ENCODE results near the gene URM1. TPM values are rescaled to one million over a fixed set of nuclear protein-coding genes. Genes with fewer than 3 reads are reported as not detected.

The URM1 gene
- total RNA-seq, 1 donor from 2014 or later, result 52.9 TPM

DNA sequence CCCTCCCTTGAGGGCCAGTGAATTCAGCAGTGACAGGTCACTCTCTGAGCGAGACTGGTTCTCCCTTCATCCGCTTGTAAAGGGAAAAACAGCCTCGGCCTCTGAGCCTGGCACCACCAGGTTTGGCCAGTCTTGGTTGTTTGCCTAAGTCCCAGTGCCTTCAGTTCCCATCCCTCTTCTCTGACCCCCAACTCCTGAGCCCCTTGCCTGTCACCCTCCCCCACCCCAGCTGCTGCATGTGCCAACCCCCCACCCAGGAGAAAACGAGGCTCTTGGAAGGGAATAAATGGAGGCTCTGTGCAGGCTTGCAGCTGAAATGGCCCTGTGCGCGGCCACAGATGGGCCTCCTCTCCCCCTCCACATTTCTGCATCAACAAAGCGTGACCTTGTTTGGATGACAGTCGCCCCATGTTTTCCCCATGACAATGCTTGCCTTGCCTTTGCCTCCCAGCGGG lies 3.1 kb downstream of the URM1 start:
- intact Hi-C loops (cut with DNase I), result loop anchor here (5.0 kb wide), 1 partner anchor 33 kb away; no protein-coding TSS in a partner anchor
- DNase-seq (ENCODE audit: missing footprints) (no peak), ATAC-seq (no peak)

DNA sequence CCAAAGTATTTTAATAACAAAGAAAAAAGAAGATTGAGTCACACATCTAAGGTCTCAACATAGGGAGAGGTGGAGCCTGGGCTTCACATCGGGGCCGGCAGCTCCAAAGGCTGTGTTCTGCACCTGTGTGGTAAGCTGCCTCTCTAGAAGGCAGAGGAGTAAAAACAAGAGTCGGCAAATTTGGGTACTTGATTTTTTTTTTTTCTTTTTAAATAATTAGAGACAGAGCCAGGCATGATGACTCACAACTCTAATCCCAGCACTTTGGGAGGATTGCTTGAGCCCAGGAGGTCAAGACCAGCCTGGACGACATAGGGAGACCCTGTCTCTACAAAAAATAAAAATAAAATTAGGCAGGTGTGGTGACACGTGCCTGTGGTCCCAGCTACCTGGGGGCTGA lies 4.7 kb downstream of the URM1 start:
- DNase-seq (ENCODE audit: missing footprints), result no peak
- no peak for ATAC-seq
- intact Hi-C loops (cut with DNase I), result no loop called here

DNA sequence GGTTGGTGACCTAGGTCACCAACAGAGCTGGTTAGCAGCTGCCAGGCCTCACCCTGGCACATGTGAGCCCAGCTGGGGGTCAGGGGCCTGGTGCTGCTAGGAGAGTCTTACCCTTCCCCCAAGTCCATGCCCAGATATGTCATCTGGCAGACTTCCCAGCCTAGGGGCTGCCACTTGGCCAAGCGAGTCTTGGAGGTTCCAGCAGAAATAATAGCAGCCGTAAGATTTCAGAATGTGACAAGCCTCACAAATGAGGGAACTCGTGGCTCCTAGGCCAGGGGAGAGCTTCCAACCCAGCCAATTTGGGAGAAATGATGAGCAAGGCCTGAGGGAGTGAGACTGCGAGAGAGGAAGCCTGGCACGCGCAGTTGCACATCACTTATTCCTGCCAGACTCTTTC lies 11.1 kb downstream of the URM1 start:
- intact Hi-C loops (cut with DNase I), result no loop called here
- no peak for ATAC-seq
- DNase-seq (ENCODE audit: missing footprints), result no peak

DNA sequence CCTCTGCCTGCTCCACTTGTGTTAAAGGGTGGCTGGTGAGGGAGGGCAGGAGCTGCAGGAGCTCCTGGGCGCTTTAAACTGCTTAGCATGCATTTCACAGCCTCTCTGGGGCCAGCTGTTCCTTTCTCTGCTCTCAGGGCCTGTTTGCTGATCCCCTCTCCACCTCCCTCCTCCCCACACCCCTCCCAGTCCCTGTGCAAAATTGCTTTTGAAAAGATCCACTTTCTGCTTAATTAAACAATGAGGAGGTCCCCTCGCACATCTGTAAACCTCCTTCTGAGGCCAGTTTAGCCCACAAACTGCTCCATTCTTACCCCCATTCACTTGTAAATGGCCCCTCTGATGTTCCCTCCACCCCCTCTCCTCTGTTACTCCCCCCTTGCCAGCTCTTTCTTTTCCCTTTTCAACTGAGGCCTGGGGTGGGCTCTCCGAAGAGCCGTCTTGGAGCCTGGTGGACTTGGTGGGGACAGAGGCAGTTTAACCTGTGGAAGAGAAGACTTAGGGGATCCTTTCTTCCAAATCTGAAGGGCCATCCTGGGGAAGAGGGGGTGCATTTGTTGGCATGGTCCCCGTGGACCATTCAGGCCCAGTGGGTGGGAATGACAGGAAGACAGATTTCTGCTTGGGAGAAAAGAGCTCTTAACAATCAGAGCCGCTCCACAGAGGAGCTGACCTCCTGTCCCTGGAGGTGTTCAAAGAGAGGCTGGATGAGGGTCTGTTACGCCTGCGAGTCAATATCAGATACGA lies 12.0 kb downstream of the URM1 start:
- no peak for ATAC-seq
- DNase-seq (ENCODE audit: missing footprints), result no peak
- intact Hi-C loops (cut with DNase I), result no loop called here

DNA sequence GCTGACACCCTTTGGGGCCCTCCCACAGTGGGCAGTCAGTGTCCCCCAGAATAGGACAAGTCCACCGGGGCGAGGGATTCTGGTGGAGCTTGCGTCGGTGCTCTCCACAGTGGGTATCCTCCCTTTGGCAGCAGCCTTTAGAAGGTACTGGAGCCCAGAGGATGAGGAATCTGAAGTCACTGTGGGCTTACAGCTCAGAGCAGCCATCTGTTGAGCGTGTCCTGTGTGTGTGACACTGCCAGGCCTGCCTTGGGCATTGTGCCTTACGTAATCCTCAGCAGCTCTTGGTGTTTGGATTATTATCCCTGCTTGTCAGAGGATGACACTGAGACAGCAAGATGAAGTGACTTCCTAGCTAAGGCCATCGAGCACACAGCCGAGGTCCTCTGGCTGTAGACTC lies 12.6 kb downstream of the URM1 start:
- DNase-seq (ENCODE audit: missing footprints) (no peak), ATAC-seq (no peak)
- intact Hi-C loops (cut with DNase I), result no loop called here

DNA sequence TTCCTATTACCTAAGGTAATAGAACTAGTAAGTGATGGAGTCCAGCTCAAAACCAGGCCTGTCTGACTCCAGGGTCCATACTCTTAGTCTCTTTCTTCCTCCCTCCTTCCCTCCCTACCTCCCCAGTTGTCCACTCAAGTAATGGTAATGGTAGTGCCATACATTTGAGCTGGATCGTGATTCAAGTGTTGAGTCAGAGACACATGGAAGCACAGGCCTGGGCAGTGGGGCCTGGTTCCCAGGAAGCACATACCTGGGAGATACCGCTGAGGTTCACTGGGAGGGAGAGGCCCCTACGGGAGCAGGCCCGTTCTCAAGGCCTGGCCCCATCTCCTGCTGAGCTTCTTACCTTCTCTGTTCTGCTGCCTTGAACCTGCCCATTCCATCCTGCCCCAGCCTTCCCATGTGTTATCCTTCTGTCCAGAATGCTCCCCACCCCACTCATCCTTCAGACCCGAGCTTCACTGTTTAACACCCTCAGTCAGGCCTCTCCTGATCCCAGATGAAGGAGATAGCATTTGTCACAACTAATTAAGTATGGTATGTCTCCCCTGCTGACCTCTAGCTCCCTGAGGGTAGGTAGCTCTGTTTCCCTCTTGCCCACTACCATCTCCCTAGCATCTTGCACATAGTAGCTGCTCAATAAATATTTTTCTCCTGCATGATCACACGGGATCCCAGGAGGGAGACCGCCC lies 13.8 kb downstream of the URM1 start:
- ATAC-seq, result no peak

DNA sequence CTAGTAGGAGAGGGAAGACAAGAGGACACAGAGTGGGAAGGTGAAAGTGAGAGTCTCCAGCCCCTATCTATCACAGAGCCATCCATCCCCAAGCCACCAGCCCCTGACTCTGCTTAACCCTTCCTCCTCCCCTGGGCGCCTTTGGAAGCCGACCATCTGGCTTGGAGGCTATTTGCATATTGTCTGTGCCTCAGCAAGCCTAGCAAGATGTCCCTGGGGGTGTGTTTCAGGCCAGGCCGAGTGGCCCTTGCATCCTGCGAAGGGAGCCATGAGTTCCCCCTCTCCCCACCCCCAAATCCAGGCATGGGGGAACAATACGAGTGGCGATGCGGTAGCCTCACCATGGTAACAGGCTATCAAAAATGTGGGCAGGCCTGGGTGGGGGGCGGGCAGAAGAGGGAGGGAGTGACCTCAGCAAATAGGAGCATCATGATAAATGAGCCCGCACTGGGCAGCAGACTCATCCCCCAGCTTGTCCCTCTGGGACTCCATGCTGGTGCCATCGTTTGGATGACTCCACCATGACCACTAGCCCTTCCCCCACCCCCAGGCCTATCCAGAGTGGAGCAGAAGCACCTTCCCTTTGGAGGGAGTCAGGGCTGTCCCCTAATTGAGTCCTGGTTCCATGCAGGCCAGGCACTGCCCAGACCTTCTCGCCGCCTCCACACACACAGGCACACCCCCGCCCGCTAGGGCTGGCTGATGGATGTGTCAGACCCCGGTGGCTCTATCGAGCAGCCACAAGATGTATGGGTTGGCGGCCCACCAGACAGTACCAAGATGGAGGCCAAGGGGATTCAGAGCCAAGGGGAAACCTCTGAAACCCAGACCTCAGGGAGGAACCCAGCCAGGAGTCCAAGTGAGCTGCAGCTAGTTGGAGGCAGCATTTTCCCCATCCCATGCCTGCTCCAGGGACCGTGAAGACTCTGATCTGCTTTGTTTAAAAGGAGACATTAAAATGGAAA lies 14.6 kb downstream of the URM1 start:
- ATAC-seq, result no peak
- no peak for DNase-seq (ENCODE audit: missing footprints)
- intact Hi-C loops (cut with DNase I), result no loop called here

More for the DNA sequence above, 13.8 kb downstream of the URM1 start:
- intact Hi-C loops (cut with DNase I), result no loop called here
- no peak for DNase-seq (ENCODE audit: missing footprints)

DNA sequence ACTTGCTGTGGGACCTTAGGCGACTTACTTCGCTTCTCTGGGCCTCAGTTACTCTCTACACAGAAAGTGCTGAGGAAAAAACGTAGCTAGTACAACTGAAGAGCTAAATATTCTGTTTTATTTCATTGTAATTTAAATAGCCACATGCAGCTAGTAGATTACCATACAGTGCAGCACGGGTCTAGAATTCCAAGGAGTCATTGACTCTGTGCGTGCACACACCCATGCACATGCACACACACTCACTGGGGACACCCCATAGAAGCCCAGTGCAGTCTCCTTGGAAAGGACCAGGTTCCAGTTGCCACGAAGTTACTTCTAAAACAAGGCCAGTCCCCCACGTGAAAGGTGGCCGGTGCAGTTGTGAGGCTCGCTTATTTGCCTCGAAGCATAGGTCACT lies 17.0 kb downstream of the URM1 start:
- intact Hi-C loops (cut with DNase I), result no loop called here
- DNase-seq (ENCODE audit: missing footprints), result no peak
- ATAC-seq, result no peak

DNA sequence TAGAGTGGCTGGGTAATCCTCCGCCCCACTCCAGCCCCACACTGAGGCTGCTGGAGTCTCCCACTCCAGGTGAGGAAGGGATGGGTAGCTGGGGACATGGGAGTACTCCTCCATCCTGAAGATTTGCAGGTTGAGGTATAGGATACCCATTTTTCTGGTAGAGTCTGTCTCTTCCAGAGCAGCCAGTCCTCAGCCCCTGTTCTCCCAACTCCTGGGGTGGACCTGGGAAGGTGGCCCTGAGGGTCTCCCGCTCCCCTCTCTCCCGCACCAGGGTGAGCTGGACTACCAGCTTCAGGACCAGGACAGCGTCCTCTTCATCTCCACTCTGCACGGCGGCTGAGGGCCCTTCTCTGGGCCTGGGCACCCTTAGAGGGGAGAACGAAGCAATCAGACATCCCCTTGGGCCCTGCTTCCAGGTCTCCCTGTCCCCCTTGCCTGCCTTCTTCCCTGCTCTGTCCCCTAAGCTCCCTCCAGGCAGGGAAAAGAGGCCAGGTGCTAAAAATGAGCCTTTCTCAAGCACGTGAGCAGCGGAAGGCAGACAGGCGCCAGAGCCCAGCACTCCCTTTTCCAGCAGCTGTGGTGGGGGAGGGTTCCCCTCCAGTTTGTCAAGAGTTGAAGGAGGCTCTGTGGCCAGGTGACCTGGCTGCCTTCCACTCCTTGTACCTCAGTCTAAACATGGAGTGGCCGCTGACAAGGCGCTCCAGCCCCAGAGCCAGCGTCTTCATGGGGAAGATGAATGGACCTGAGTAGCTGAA lies 18.4 kb downstream of the URM1 start:
- no peak for ATAC-seq
- intact Hi-C loops (cut with DNase I), result no loop called here
- DNase-seq (ENCODE audit: missing footprints), result no peak

DNA sequence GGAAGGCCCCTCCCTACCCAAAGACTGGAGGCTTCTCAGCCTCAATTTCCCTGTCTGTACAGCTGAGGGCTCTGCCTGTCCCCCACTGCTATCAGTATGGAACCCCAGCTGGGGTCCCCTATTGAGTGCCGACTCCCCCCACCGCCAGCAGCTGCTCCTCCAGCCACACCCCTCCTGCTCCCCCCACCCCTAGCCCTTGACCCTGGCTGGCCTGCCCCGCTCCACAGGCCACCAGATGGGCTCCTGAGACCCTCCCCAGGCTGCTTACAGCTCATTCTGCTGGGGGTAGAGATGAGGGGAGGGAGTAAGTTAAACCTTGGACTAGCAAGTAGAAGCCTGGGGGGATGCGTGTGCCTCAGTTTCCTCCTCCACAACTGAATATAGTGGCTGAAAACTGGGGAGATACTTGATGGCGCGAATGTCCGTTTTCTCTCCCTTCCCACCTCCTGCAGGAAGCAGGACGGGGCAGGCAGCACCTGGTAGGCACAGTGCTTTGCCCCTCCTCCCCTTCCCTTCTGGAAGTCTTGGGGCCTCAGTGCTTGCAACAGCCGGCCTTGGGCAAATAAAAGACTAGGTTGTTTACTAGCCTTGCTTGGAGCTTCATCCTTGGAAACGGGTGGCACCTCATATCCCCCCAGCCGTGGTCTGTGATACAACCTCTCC lies 19.1 kb downstream of the URM1 start:
- ATAC-seq, result no peak
- DNase-seq (ENCODE audit: missing footprints), result no peak
- intact Hi-C loops (cut with DNase I), result no loop called here

DNA sequence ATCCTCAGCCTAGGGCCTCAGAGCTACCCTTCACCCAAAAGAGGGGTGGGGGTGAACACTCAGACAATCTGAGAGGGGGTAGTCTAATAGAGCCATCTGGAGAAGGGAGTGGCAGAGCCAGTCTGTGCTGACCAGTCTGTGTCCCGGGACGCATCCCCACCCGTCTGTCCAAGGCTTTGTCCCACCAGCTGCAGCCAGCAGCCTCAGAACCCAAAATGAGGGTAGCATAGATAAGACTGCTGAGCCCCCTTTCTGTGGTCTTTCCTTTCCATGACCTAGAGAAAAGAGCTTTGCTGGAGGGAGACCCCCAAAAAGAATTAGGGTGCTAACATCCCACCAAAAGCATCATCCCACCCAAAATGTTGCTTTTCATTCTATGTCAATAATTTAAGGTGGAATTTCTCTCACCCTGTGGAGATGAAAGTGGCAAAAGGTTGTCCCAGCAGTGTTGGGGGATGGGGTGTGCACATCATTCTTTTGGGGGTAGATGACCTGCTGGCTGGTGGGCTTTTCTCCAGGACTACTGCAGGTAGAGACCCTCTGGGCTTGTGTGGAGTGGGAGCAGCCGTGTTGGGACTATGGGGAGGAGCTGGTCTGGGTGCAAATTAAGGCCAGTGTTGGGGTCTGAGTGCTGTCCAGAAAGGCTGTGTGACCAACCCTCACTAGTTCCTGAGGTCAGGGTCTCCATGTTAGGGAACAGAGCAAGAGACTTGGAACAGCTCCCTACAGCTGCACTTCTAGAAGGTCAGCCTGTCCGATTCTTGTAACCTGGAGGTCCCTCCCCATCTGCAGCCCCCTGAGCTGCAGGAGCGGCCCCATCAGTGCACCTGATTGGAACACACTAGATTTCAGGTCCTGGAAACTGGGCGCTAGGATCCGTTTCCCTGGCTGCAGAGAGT lies 19.9 kb downstream of the URM1 start:
- no peak for ATAC-seq
- intact Hi-C loops (cut with DNase I), result no loop called here
- DNase-seq (ENCODE audit: missing footprints), result no peak

DNA sequence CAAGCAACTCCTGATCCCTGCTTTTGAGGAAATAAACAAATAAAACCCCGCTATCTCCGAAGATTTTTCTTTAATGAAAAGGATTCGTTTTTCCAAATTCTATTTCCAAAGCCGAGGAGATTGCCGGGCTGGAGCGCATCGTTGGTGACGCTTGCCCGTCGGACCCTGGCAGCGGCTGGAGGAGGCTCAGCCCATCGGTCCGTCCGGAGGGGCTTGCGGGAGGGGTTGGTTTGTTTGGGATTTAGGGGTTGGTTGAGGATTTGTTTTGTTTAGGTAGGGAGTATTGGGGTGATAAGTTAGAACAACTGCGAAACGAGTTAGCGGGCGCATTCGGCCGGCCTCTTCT lies 20.8 kb downstream of the URM1 start:
- intact Hi-C loops (cut with DNase I), result no loop called here
- DNase-seq (ENCODE audit: missing footprints), result no peak
- ATAC-seq, result no peak

DNA sequence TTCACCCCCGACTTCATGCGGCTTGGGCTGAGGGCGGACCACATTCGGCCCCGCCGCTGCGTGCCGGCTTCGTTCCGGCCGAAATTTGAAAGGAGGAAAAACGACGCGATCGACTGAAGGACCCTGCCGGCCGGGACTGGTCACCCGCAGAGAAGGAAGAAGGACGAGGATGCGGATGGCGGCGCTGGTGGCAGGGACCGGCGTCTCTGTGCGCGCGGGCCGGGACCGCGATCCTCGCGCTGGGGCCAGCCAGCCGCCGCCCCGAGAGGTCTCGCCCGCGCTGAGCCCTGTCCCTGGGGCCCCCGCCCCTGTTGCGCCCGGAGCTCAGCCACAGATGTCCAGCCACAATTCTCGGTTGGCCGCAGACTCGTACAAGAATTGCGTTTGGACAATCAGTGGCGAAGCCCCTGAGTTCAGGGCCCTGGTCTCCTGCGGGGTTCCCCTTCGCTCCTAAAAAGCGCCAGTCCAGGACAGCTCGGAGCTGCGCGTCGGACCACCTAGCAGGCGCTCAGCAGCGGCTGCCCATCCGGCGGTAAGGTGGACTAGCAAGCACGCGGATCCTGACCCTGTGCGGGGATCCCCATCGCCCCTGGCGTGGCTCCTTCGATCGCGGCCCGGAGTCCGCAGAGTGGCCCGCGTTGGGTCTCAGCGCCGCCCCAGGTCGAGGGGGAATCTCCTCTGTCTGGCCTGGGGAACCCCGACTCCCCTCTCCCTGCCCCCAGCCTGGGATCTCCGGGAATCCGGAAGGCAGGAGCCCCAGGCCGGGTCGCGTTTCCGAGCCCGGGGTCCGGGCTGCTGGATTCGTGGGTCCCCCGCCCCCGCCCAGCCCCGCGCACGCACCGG lies 21.3 kb downstream of the URM1 start:
- DNase-seq (ENCODE audit: missing footprints) (no peak), ATAC-seq (no peak)
- intact Hi-C loops (cut with DNase I), result no loop called here

DNA sequence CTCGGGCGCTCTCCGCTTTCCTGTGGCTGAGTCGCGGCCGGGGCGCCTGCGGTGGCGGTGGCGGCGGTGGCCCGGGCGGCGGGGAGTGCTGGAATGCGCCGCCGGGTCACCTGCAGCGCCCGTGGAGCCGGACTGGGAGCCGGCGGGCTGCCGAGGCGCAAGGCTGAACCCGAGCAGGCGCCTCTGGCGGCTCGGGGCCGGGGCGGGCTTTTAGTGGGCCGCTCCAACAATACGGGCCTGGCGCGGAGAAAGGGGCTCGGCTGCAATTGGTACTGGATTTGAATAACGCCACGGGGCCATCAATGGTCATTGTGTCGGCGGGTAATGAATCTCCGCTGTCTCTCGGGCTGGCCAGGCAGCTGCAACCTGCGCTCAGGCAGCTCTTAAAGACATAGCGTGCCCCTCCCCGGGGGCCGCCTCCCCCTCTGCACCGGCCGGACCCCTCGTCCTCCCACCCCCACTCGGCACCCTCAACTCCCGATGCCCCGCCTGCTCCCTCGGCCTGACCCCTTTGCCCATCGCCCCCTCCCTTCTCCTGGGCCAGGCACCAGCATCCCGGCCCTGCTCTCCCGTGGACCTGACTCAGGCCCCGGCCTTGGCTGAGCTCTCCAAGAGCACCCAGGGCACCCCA lies 22.1 kb downstream of the URM1 start:
- no peak for DNase-seq (ENCODE audit: missing footprints)
- intact Hi-C loops (cut with DNase I), result no loop called here
- ATAC-seq, result no peak

DNA sequence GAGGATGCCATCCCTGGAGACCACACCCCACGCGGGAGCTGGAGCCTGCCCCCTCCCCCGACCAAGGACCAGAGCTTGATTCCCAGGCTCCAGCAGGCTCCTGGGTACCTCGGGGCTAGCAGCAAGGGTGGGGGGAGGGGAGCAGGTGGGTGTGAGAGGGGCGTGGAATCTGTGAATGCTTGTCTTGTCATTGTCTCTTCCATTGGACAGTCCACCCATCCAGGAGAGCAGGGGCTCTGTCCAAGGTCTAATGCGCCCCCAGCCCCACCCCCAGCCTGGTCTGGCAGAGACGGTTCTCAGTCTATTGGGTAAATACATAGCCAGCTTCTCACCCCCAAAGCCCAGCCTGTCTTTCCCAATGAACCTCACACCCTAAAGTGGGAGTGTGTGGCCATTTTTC lies 22.8 kb downstream of the URM1 start:
- intact Hi-C loops (cut with DNase I), result no loop called here
- DNase-seq (ENCODE audit: missing footprints) (no peak), ATAC-seq (no peak)
